GM19351 (cell line): ENCODE data around the gene TMEM54.

Source experiments
- ATAC-seq: cut with Tn5 transposase; IDR thresholded peaks from one replicate; pipeline ENCODE4 v1.9.1; 2021; ENCODE audit warnings: mild to moderate bottlenecking, moderate library complexity; ENCODE audit not compliant: unreplicated experiment

Gene TMEM54

GRCh38 chr1:32881871-32882850 is 19.0 kb downstream of the TMEM54 start:
- no peak for ATAC-seq

GRCh38 chr1:32881291-32881690 is 19.9 kb downstream of the TMEM54 start:
- no peak for ATAC-seq

GRCh38 chr1:32878637-32879041 is 22.6 kb downstream of the TMEM54 start:
- no peak for ATAC-seq

- ATAC-seq, result no peak
Observed at GRCh38 chr1:32878183-32878582, 23.0 kb downstream of the TMEM54 start.

- ATAC-seq, result no peak
Observed at GRCh38 chr1:32877211-32878110, 23.7 kb downstream of the TMEM54 start.

- no peak for ATAC-seq
Observed at GRCh38 chr1:32876341-32877210, 24.6 kb downstream of the TMEM54 start.

- no peak for ATAC-seq
Observed at GRCh38 chr1:32874860-32875752, 26.1 kb downstream of the TMEM54 start.

- ATAC-seq, result no peak
Observed at GRCh38 chr1:32873484-32873883, 27.7 kb downstream of the TMEM54 start.

GRCh38 chr1:32872192-32872460 is 29.1 kb downstream of the TMEM54 start:
- ATAC-seq, result no peak

GRCh38 chr1:32871364-32872191 is 29.6 kb downstream of the TMEM54 start:
- ATAC-seq, result no peak

GRCh38 chr1:32870615-32871363 is 30.4 kb downstream of the TMEM54 start, which contains the start of gene FNDC5:
FNDC5 (minus strand) TSS chr1:32870912.
- ATAC-seq, result no peak

- ATAC-seq, result no peak
Observed at GRCh38 chr1:32869923-32870614, 31.1 kb downstream of the TMEM54 start.

- no peak for ATAC-seq
Observed at GRCh38 chr1:32868806-32869455, 32.3 kb downstream of the TMEM54 start.

GRCh38 chr1:32868085-32868484 is 33.1 kb downstream of the TMEM54 start:
- no peak for ATAC-seq

- no peak for ATAC-seq
Observed at GRCh38 chr1:32867671-32868070, 33.5 kb downstream of the TMEM54 start.

- ATAC-seq, result no peak
Observed at GRCh38 chr1:32867151-32867550, 34.0 kb downstream of the TMEM54 start.
